ENCODE measurements around the gene NAT8L.

- no peak for TF ChIP-seq POLR2A (IDR thresholded peaks at IDR 0.05)
- TF ChIP-seq, protein P1, sequence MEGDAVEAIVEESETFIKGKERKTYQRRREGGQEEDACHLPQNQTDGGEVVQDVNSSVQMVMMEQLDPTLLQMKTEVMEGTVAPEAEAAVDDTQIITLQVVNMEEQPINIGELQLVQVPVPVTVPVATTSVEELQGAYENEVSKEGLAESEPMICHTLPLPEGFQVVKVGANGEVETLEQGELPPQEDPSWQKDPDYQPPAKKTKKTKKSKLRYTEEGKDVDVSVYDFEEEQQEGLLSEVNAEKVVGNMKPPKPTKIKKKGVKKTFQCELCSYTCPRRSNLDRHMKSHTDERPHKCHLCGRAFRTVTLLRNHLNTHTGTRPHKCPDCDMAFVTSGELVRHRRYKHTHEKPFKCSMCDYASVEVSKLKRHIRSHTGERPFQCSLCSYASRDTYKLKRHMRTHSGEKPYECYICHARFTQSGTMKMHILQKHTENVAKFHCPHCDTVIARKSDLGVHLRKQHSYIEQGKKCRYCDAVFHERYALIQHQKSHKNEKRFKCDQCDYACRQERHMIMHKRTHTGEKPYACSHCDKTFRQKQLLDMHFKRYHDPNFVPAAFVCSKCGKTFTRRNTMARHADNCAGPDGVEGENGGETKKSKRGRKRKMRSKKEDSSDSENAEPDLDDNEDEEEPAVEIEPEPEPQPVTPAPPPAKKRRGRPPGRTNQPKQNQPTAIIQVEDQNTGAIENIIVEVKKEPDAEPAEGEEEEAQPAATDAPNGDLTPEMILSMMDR (IDR thresholded peaks at IDR 0.05) = no peak
- TF ChIP-seq POLR2AphosphoS5 (IDR thresholded peaks at IDR 0.05) = no peak
- TF ChIP-seq EP300 (IDR thresholded peaks at IDR 0.05; ENCODE audit: low read depth) = no peak
Measured at GRCh38 chr4:2048831-2049230, 10.3 kb upstream of the NAT8L start.
